AG09319 (cell line): ENCODE measurements around the gene ALKBH1.

Experiments used
- DNase-seq: peaks from one replicate; pipeline ENCODE4 v3.0.0-alpha.2; 2010; ENCODE audit warnings: low read depth; ENCODE audit errors: extremely low read depth
- CTCF ChIP-seq: IDR thresholded peaks from 2 replicates; pipeline ENCODE4 v1.5.1; 2011; ENCODE audit warnings: low read depth, mild to moderate bottlenecking, inconsistent platforms, low read length, moderate library complexity

Gene ALKBH1

GRCh38 chr14:77648520-77649200 is 59.2 kb downstream of the ALKBH1 start:
- TF ChIP-seq CTCF: no peak
- no peak for DNase-seq

- no peak for TF ChIP-seq CTCF
- no peak for DNase-seq
Observed at GRCh38 chr14:77647853-77648252, 60.0 kb downstream of the ALKBH1 start.

- TF ChIP-seq CTCF: no peak
- no peak for DNase-seq
Observed at GRCh38 chr14:77646907-77647306, 60.9 kb downstream of the ALKBH1 start.

GRCh38 chr14:77645520-77646230 is 62.1 kb downstream of the ALKBH1 start:
- DNase-seq: no peak
- TF ChIP-seq CTCF: no peak

- TF ChIP-seq CTCF: no peak
- DNase-seq: no peak
Observed at GRCh38 chr14:77642407-77642806, 65.4 kb downstream of the ALKBH1 start.

GRCh38 chr14:77641534-77642341 is 66.1 kb downstream of the ALKBH1 start:
- no peak for TF ChIP-seq CTCF
- no peak for DNase-seq
